Stimulated activated CD8-positive, alpha-beta memory T cell treated with anti-CD3 and anti-CD28 coated beads, Interleukin-12 subunit alpha, Interleukin-12 subunit beta, amount 100 ng/mL, for 24 hours (primary cell): Measurements from ENCODE around the gene FXYD7.
"Not testable (repeated sequence)": the region's sequence is repeated elsewhere in the genome, so short reads cannot be mapped to it uniquely, and the experiment has no call there.

Experiments used
- DNase-seq: peaks from one replicate; pipeline ENCODE4 v3.0.0-alpha.2; 2020; ENCODE audit errors: extremely low read depth

The FXYD7 gene

GRCh38 chr19:35165200-35166058, 22.4 kb downstream of the FXYD7 start:
- DNase-seq: no peak

GRCh38 chr19:35166100-35167063, 23.3 kb downstream of the FXYD7 start:
- no peak for DNase-seq

- no peak for DNase-seq
Measured at GRCh38 chr19:35167251-35168119, 24.4 kb downstream of the FXYD7 start.

- no peak for DNase-seq
Measured at GRCh38 chr19:35168196-35168595, 25.1 kb downstream of the FXYD7 start.

GRCh38 chr19:35169221-35169995, 26.4 kb downstream of the FXYD7 start:
- DNase-seq: no peak

- DNase-seq: no peak
Measured at GRCh38 chr19:35170359-35171061, 27.5 kb downstream of the FXYD7 start.

- DNase-seq: no peak
Measured at GRCh38 chr19:35171730-35172129, 28.7 kb downstream of the FXYD7 start.

GRCh38 chr19:35174226-35174625, 31.2 kb downstream of the FXYD7 start:
- no peak for DNase-seq

GRCh38 chr19:35176181-35176570, 33.1 kb downstream of the FXYD7 start:
- DNase-seq: no peak

GRCh38 chr19:35177377-35178274, 34.6 kb downstream of the FXYD7 start:
- no peak for DNase-seq

GRCh38 chr19:35178701-35179100, 35.6 kb downstream of the FXYD7 start:
- no peak for DNase-seq

- no peak for DNase-seq
Measured at GRCh38 chr19:35179830-35180229, 36.8 kb downstream of the FXYD7 start.

GRCh38 chr19:35181387-35181786, 38.3 kb downstream of the FXYD7 start:
- DNase-seq: no peak

GRCh38 chr19:35184267-35184666, 41.2 kb downstream of the FXYD7 start:
- DNase-seq: no peak

GRCh38 chr19:35184884-35185283, 41.8 kb downstream of the FXYD7 start:
- no peak for DNase-seq

GRCh38 chr19:35194012-35194984, 51.2 kb downstream of the FXYD7 start:
- no peak for DNase-seq

GRCh38 chr19:35195830-35196229, 52.8 kb downstream of the FXYD7 start:
- DNase-seq: no peak

GRCh38 chr19:35196861-35197260, 53.8 kb downstream of the FXYD7 start:
- DNase-seq: not testable (repeated sequence)
